LHCN-M2 (cell line): ENCODE results near the gene SAMSN1. TPM values are rescaled to one million over a fixed set of nuclear protein-coding genes. Genes with fewer than 3 reads are reported as not detected.
"Not testable (repeated sequence)": the region's sequence is repeated elsewhere in the genome, so short reads cannot be mapped to it uniquely, and the experiment has no call there.

Experiments
- DNase-seq: peaks from one replicate; pipeline ENCODE4 v3.0.0-alpha.2; 2012; ENCODE audit warnings: low read depth
- total RNA-seq: library from RNA; depleted of rRNA; stranded (reverse); fragments of >200 nt; gene quantifications from 2 replicates; pipeline ENCODE4 v1.2.3, GENCODE V29; 2014

Gene SAMSN1
- total RNA-seq, 1 experiment from 2014 or later = not detected

- no peak for DNase-seq
These were observed 17.3 kb downstream of the SAMSN1 start for GRCh38 chr21:14528815-14529214.

DNA sequence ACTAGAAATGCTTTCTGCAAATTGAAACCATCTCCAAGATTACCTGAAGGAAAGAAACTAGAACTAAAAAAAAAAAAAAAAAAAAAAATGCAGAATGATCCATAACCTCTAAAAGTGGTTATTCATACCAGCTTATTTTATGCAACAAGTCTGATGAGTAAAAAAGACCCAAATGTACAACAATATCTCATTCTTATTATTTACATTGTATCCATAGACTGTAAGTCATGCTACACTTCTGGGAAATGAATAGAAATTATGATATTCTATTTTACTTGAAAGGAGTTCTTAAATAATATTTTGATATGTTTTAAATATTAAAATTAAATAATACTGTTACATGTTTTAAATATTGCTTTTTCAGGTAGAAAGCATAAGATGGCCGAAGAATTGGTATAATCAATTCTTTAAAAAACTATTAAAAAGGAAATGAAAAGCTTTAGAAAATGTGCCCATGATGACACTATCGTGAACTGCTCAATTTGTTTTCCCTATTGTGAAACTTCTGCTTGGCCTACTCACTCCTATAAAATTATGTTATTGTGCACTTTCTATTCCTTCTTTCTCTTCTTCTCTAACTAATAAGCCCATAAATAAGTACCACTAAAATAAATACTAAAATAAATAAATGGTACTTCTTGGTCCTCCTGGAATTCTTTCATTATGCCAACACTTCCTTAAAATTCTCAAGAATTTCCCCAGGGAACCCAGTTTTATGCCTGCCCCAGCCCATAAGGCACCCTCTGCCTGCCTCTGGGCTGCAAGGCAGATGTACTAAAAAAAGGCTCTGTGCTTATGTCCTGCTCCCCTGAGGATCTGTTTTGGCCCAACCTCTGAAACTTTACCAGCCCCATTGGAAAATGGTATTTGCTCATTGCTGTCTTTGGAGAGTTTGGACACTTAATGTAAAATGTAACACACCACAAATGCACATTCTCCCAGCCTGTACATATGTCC lies 18.1 kb downstream of the SAMSN1 start:
- no peak for DNase-seq

DNA sequence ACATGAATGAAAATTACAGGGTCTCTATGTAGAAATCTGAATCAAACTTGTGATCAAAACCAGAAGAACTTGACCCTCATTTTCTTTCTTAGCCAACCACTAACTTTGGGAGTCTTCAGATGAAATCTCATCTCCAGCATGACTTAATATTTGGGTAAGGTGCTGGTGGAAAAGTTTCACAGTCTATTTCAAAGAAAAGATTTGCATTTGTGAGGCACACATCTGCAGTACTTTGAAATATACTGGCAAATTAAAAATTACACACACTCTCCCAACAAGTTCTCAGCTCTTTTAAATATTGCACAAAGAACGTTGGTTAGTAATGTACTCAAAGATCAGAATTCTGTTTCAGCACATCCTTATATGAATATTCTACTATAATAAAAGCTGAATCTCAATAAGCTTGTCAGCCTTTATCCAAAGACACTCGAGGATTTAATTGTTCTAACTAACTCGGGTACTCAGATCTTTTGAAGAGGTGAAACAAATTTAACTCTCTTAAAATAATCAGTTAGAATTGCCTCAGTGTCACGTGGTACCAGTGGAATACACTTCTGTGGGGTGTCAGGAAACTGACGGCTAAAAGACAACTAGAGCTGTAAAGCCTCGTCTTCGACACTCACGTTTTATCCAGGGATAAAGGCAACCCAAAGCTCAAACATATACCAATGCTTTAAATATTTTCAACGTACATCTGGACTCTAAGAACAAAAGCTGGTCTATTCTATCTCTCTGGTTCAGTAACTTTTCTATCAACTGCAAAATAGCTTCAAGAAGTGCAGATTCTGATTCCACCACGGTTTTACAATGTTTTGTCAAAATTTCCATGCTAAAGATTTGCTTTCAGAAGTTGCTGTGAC lies 19.0 kb downstream of the SAMSN1 start:
- no peak for DNase-seq

- DNase-seq = no peak
These were observed 19.9 kb downstream of the SAMSN1 start for GRCh38 chr21:14526199-14526598.

- DNase-seq = no peak
These were observed 22.9 kb downstream of the SAMSN1 start for GRCh38 chr21:14523234-14523633.

GRCh38 chr21:14522736-14523135 lies 23.4 kb downstream of the SAMSN1 start:
- no peak for DNase-seq

- DNase-seq = no peak
These were observed 25.6 kb downstream of the SAMSN1 start for GRCh38 chr21:14520535-14520934.

DNA sequence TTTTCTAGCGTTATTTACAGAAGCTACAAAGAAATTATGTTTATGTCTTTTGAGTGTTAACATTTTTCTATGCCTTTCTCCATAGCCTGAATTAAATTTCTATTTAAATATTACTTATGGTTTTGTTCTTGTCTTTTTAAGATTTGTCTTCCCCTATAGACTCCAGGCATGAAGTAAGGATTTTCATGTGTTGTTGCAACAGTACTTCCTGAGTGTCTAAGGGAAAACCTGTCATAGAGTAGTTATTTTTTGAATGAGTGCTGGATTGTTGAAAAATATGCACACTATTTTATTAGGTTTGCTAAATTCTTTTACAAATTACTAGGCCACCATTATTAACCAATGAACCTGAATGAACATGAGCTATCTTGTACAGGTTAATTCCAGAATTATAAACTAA lies 27.1 kb downstream of the SAMSN1 start:
- no peak for DNase-seq

GRCh38 chr21:14513804-14514203 lies 32.3 kb downstream of the SAMSN1 start:
- DNase-seq = no peak

GRCh38 chr21:14506859-14507457 lies 39.2 kb downstream of the SAMSN1 start:
- not testable (repeated sequence) for DNase-seq

- DNase-seq = no peak
These were observed 45.2 kb downstream of the SAMSN1 start for GRCh38 chr21:14500873-14501272.

DNA sequence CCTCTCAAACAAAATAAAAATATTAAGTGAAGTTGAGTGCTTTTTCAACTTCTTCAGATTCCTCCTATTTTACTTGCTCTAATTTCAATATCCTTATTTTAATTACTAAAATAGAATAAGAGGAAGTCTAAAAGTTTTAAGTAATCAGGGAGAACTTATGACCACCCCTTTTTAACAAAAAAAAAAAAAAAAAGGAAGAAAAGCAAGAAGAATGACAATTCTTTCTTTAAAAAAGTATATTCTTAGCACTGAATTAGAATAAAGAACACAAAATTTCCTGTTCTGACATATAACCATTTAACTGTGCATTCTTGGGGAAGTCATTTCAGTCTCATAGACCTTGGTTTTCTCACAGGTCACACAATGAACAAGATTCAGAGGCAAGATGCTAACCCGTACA lies 46.8 kb downstream of the SAMSN1 start:
- DNase-seq = no peak

- DNase-seq = no peak
These were observed 48.3 kb downstream of the SAMSN1 start for GRCh38 chr21:14497825-14498224.

DNA sequence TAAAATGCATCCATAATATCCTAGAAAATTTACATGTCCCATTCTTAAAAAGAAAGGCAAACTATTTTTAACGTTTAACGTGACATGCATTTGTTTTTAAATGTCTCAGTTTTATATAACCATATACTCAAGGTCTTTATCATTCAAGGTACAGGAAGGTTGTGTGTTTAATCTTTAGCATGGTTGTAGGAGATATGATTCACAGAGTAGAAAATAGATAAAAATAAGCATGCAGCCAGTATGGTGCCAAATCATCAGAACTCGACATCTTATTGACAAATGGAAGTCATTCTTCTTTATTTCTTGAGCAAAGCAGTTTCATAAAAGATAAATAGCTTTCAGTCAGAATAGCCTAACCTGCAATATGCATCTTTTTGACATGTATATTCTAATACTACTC lies 51.0 kb downstream of the SAMSN1 start:
- no peak for DNase-seq

DNA sequence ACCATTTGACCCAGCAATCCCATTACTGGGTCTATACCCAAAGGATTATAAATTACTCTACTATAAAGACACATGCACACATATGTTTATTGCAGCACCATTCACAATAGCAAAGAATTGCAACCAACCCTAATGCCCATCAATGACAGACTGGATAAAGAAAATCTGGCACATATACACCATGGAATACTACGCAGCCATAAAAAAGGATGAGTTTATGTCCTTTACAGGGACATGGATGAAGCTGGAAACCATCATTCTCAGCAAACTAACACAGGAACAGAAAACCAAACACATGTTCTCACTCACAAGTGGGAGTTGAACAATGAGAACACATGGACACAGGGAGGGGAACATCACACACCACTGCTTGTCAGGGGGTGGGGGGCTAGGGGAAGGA lies 51.9 kb downstream of the SAMSN1 start:
- not testable (repeated sequence) for DNase-seq

GRCh38 chr21:14493731-14494130 lies 52.4 kb downstream of the SAMSN1 start:
- DNase-seq = no peak

DNA sequence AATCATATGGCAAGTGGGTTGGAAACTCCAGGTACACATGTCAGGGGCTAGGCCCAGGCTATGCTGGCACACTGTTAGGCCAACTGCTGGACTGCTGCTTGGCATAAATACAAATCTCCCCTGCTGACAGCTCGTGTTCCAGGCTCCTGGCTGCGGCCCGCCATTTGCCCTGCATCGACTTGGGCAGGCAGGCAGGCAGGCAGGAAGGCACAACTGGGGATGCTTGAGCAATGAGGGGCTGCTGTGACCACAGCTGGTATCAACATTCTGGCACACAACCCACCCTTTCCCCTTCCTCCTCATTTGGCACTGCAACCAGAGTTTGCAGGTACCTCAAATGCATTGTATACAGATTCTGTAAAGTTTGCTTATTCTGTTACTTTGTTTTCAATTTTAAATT lies 53.2 kb downstream of the SAMSN1 start:
- DNase-seq = no peak

DNA sequence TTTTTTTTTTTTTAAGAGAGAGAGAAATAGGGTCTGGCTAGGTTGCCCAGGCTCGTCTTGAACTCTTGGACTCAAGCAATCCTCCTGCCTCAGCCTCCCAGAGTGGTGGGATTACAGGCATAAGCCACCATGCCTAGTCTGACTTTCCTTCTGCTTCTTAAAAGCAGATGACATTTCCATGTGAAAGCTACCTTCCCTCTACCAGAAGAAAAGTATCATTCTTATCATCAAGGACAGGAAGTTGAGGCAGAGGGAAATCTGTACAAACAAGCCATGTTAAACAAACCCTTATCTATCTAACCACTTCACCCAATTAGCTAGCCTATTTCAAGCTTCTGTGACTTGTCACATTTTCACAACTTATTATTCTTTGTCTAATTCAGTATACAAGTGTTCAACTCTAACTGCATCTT lies 54.8 kb downstream of the SAMSN1 start:
- no peak for DNase-seq

- DNase-seq = no peak
These were observed 57.4 kb downstream of the SAMSN1 start for GRCh38 chr21:14488672-14489204.

DNA sequence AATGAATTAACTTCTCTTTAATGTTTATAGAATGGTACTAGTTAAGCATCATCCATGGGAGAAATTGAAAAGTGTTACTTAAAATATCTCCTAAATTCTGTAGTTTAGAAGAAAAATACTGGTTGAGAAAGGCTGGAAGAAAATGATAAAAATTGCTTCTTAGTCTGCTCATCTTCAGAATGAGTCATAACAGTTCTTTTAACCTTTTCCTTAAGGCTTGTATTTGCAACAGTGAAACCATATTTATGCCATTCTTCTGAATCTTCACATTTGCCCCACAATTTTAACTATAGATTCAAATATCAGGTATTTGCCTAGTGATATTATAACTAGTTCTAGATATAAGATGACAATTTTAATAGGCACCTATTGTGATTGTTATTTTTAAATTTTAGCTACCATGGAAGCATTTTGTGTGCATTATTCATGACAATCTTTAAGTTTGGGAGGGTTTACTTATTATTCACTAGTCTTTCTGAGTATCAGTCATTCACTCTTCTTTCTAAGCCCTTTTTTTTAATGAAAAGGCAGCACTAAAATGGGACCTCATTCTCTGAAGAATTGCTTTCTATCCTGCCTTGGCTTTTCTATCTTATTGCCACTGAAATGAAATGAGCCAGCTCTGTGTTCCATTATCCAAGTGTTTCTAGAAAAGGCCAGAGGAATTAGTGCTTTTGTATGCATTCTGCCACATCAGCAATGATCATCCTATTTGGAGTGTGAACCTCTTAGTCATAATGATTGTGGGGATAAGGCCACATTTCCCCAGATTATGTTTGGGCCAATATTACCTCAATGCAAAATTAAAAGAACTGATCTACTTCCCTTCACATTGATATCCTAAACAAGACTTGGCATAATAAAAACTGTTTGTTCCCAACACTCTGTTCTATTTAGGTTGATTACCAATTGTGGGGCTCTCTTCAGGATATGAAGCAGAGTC lies 58.4 kb downstream of the SAMSN1 start:
- DNase-seq = no peak

DNA sequence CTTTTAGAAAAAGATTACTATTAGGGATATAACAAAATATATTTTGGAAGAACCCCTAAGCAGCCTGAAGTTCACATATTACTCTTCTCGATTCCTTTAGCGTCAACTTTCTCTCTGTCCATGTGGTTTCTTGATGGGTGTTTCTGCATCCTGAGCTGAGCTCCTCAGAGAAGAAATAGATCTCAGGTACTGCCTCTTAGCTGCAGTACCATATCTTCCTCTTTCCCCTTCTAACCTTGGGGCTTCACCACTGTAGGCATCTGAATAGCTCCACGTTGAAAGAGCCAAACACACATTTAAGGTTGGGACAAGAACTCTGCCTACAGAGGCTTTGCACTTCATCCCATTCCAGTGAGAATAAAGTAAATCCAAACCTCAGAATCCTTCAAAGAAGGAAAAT lies 59.2 kb downstream of the SAMSN1 start:
- DNase-seq = no peak
